GM12892 (cell line): ENCODE results near the gene PPIC.
"Not testable (repeated sequence)": the region's sequence is repeated elsewhere in the genome, so short reads cannot be mapped to it uniquely, and the experiment has no call there.

Experiments
- POLR2AphosphoS5 ChIP-seq: IDR thresholded peaks from 2 replicates; pipeline ENCODE4 v1.6.1; 2011; ENCODE audit warnings: low read depth, low read length, control low read depth
- TAF1 ChIP-seq: IDR thresholded peaks from 2 replicates; pipeline ENCODE4 v1.6.1; 2011; ENCODE audit warnings: low read depth, mild to moderate bottlenecking, control low read depth, low read length, borderline replicate concordance

GRCh38 chr5:122973759-122974158 is 62.8 kb downstream of the PPIC start:
- not testable (repeated sequence) for TF ChIP-seq POLR2AphosphoS5, TAF1
